Right renal pelvis (tissue), 4 donors: ENCODE data around the gene CCRL2. TPM values are rescaled to one million over a fixed set of nuclear protein-coding genes. Genes with fewer than 3 reads are reported as not detected.

ENCODE experiments used
- DNase-seq, 4 donors: peaks; one replicate each; pipeline ENCODE4 v3.0.0-alpha.2; 2013; ENCODE audit warnings: low read depth in 4 of 4, low spot score in 3 of 4, missing footprints in 1 of 4
- polyA plus RNA-seq, 4 donors: library from polyadenylated mRNA; unstranded; fragments of 120-200 nt; gene quantifications; one replicate each; pipeline ENCODE4 v1.2.1, GENCODE V29; 2013; ENCODE audit not compliant: insufficient read length in 4 of 4

Gene CCRL2
- polyA plus RNA-seq, 4 donors: 1.00 to 1.2 (median 1.1) TPM

DNA sequence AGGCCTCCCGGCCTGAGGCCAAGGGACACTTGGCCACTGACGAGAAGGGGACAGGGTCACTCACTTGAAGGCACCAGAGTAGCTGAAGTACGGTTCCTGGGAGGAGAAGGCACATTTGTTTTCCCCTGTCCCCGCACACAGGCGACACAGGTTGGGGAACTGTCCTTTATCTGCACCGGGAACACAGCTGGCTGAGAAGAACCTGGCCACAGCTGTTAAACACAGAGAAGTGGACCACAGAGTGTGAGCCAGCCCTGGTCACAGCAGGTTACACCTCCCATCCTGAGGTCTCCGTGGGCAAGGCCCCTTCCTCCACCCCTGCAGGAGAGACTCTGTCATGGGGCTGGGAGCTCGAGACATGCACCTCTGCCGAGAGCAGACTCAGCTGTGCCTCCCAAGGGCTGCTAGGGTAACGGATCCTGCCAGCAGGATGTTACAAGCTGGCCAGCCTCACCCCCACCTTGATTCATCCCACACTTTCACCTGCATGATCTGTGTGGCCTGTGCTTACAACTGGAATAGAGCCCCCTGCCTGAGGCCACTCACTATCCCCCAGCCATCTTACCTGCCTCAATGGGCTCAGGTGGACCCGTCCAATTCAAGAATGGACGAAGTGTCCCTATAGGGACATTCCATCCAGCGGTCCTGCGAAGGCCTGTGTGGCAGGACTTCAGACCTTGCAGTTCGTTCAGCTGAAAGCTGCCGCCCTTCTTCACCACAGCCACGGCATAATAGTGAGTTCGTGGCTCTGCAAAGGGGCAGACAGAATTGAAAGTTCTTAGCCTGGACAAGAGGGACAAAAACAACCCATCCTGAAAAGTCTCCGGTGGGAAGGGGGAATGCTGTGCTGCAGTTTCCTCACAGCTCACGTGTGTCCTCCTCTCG, 48.4 kb downstream of the CCRL2 start:
- DNase-seq: no peak

DNA sequence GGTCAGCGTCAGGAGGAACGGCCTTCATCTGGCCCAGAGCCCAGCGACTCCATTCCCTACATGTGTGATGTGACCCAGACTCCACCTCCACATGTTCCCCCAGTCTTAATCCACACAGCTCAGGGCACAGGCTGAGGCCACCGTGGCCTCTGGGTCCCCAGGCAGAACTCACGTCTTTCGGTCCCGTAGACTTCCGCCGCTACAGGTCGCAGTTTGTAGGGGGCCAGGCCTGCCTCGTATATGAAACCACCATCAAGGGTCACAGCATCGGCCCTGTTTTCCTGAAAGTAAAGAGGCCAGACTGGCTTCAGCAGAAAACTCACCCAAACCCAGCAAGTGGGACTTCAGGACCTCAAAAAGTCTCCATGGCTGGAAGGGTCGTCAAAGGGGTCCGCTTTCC, 49.1 kb downstream of the CCRL2 start:
- DNase-seq: no peak

Other genes with a start within 250 kb of the CCRL2 start
- gene CCR1, start 198.9 kb upstream of the CCRL2 start, polyA plus RNA-seq: 1 to 10 TPM; 1.5 to 3.0 (median 2.5) TPM
- gene CCR3, start 164.8 kb upstream of the CCRL2 start, polyA plus RNA-seq: not detected
- 1 to 10 TPM in 3 of 4 donors, under 1 TPM in 1; 0.58 to 2.1 (median 1.8) TPM for gene CCR2, start 53.1 kb upstream of the CCRL2 start, polyA plus RNA-seq
- gene CCR5, start 36.3 kb upstream of the CCRL2 start, polyA plus RNA-seq: under 1 TPM; 0.16 to 0.68 (median 0.45) TPM
- gene LTF, start 57.6 kb downstream of the CCRL2 start, polyA plus RNA-seq: 1 to 10 TPM; 2.1 to 3.4 (median 3.1) TPM
- gene RTP3, start 90.7 kb downstream of the CCRL2 start, polyA plus RNA-seq: not detected
- 1 to 10 TPM; 1.9 to 3.1 (median 2.6) TPM for gene LRRC2, start 159.0 kb downstream of the CCRL2 start, polyA plus RNA-seq
- gene FAM240A, start 205.3 kb downstream of the CCRL2 start, polyA plus RNA-seq: under 1 TPM in 3 of 4 donors, not detected in 1; 0.08 to 0.26 (median 0.17) TPM